ENCODE measurements around the gene TMEM18. TPM values are rescaled to one million over a fixed set of nuclear protein-coding genes. Genes with fewer than 3 reads are reported as not detected.
"Not testable (repeated sequence)": the region's sequence is repeated elsewhere in the genome, so short reads cannot be mapped to it uniquely, and the experiment has no call there.

TMEM18 gene
- total RNA-seq, 1 donor from 2014 or later = 37.1 TPM

DNA sequence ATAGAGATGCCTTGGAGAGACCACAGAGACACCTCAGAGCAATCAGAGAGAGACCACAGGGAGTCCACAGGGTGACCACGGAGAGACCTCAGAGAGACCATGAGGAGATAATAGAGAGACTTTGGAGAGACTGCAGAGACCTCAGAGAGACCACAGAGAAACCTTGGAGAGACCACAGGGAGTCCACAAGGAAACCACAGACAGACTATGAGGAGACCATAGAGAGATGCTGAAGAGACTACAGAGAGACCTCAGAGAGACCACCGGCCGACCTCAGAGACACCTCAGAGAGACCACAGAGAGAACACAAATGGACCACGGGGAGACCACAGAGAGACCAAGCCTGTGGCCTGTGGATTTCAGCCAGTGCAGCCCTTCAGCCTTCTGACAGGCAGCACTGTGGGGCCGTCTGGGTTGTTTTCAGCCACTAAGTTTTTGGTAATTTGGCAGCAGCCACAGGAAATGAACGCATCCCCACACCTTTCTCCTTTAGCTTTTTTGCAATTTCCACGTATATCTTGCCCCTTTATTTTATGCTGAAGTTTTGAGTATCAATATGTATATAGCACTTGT is 11.4 kb upstream of the TMEM18 start:
- peaks cover 21% of the 10 kb centered on the region for H3K36me3 Mint-ChIP-seq
- H3K4me1 Mint-ChIP-seq = peaks cover 7% of the 10 kb centered on the region
- H3K27ac Mint-ChIP-seq = no peak overlapping the region
- H3K4me3 Mint-ChIP-seq = no peak overlapping the region
- no peak for DNase-seq (ENCODE audit: low spot score in 2 of 2, unreplicated experiment in 2 of 2)
- peaks cover 30% of the 10 kb centered on the region for H3K9me3 Mint-ChIP-seq
- no peak for TF ChIP-seq CTCF (IDR thresholded peaks at IDR 0.05; ENCODE audit: unreplicated experiment)
- no peaks in the 10 kb centered on the region for H3K27me3 Mint-ChIP-seq (ENCODE audit: low read depth)

GRCh38 chr2:685421-685820 is 8.2 kb upstream of the TMEM18 start:
- H3K27me3 Mint-ChIP-seq (ENCODE audit: low read depth) = no peaks in the 10 kb centered on the region
- peaks cover 26% of the 10 kb centered on the region for H3K36me3 Mint-ChIP-seq

GRCh38 chr2:684913-685312 is 7.7 kb upstream of the TMEM18 start:
- H3K27ac Mint-ChIP-seq; H3K27me3 Mint-ChIP-seq (ENCODE audit: low read depth); DNase-seq (ENCODE audit: low spot score in 2 of 2, unreplicated experiment in 2 of 2); H3K4me1 Mint-ChIP-seq; H3K4me3 Mint-ChIP-seq: not testable (repeated sequence)
- peaks cover 26% of the 10 kb centered on the region for H3K36me3 Mint-ChIP-seq
- H3K9me3 Mint-ChIP-seq = peaks cover 30% of the 10 kb centered on the region

More at GRCh38 chr2:685421-685820, 8.2 kb upstream of the TMEM18 start:
- Mint-ChIP-seq H3K4me1 (no peaks in the 10 kb centered on the region), H3K4me3 (no peak overlapping the region), H3K9me3 (peaks cover 30% of the 10 kb centered on the region), H3K27ac (no peak overlapping the region)
- DNase-seq (ENCODE audit: low spot score in 2 of 2, unreplicated experiment in 2 of 2) = no peak
- no peak for TF ChIP-seq CTCF (IDR thresholded peaks at IDR 0.05; ENCODE audit: unreplicated experiment)

DNA sequence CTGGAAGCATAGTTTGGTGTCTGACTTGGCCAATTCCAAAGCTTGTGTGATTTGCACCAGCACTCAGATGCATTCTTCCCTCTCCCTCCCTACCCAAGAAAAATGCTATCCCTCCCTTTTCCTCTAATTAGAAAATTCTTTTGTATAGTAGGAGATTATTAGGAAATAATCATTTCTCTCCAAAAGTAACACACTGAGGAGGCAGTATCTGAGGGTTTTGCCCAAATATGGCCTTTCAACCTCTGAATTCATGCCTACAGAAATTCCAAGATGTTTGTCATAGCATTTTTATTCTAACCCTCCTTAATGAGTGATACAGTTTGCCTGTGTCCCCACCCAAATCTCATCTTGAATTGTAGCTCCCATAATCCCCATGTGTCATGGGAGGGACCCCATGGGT is 5.0 kb upstream of the TMEM18 start:
- TF ChIP-seq CTCF (IDR thresholded peaks at IDR 0.05; ENCODE audit: unreplicated experiment) = no peak
- Mint-ChIP-seq H3K9me3 (peaks cover 30% of the 10 kb centered on the region), H3K36me3 (peaks cover 26% of the 10 kb centered on the region), H3K4me1 (peaks cover 8% of the 10 kb centered on the region), H3K4me3 (no peak overlapping the region), H3K27me3 (ENCODE audit: low read depth) (no peaks in the 10 kb centered on the region), H3K27ac (no peak overlapping the region)
- no peak for DNase-seq (ENCODE audit: low spot score in 2 of 2, unreplicated experiment in 2 of 2)

GRCh38 chr2:681312-681711 is 4.1 kb upstream of the TMEM18 start:
- TF ChIP-seq CTCF (IDR thresholded peaks at IDR 0.05; ENCODE audit: unreplicated experiment) = no peak
- H3K4me3 Mint-ChIP-seq = no peak overlapping the region
- H3K27me3 Mint-ChIP-seq (ENCODE audit: low read depth) = no peaks in the 10 kb centered on the region
- no peak overlapping the region for H3K27ac Mint-ChIP-seq
- peaks cover 22% of the 10 kb centered on the region for H3K9me3 Mint-ChIP-seq
- H3K4me1 Mint-ChIP-seq = peaks cover 12% of the 10 kb centered on the region
- peaks cover 21% of the 10 kb centered on the region for H3K36me3 Mint-ChIP-seq
- DNase-seq (ENCODE audit: low spot score in 2 of 2, unreplicated experiment in 2 of 2) = no peak

- DNase-seq (ENCODE audit: low spot score in 2 of 2, unreplicated experiment in 2 of 2) = no peak
Observed at GRCh38 chr2:680496-680895, 3.3 kb upstream of the TMEM18 start.

More at GRCh38 chr2:680496-680895, 3.3 kb upstream of the TMEM18 start:
- Mint-ChIP-seq H3K4me3 (no peak overlapping the region), H3K4me1 (peaks cover 20% of the 10 kb centered on the region), H3K27ac (no peak overlapping the region), H3K36me3 (peaks cover 21% of the 10 kb centered on the region), H3K9me3 (peaks cover 18% of the 10 kb centered on the region), H3K27me3 (ENCODE audit: low read depth) (no peaks in the 10 kb centered on the region)
- no peak for TF ChIP-seq CTCF (IDR thresholded peaks at IDR 0.05; ENCODE audit: unreplicated experiment)
